Calu3 (cell line): ENCODE results near the gene SPRR5. TPM values are rescaled to one million over a fixed set of nuclear protein-coding genes. Genes with fewer than 3 reads are reported as not detected.

ENCODE experiments used
- BruUV-seq: library from RNA; stranded (reverse); fragments of 400-500 nt; replicated peaks from 2 replicates; lab custom pipeline; 2021; lab: Mats Ljungman, UMichigan
- CTCF ChIA-PET: fragments of 300-600 bp; sonication (Branson Sonifier 250); formaldehyde crosslinking; loops from one replicate; lab custom pipeline; 2022; ENCODE audit warnings: antibody characterized with exemption; lab: Charles Lee
- DNase-seq: peaks from one replicate; pipeline ENCODE4 v3.0.0; 2022
- H3K27ac Mint-ChIP-seq: one replicate; pipeline ENCODE4 v1.8.0; 2022; ENCODE audit warnings: mixed read lengths; ENCODE audit not compliant: unreplicated experiment
- H3K27me3 Mint-ChIP-seq: one replicate; pipeline ENCODE4 v1.8.0; 2022; ENCODE audit warnings: mixed read lengths; ENCODE audit not compliant: unreplicated experiment
- H3K36me3 Mint-ChIP-seq: one replicate; pipeline ENCODE4 v1.8.0; 2022; ENCODE audit warnings: mild to moderate bottlenecking, moderate library complexity, mixed read lengths; ENCODE audit not compliant: insufficient read depth, unreplicated experiment
- H3K4me1 Mint-ChIP-seq: one replicate; pipeline ENCODE4 v1.8.0; 2022; ENCODE audit warnings: mild to moderate bottlenecking, low read depth, mixed read lengths; ENCODE audit not compliant: unreplicated experiment
- H3K4me3 Mint-ChIP-seq: one replicate; pipeline ENCODE4 v1.8.0; 2022; ENCODE audit warnings: mild to moderate bottlenecking, low read depth, moderate library complexity, mixed read lengths; ENCODE audit not compliant: unreplicated experiment
- H3K9me3 Mint-ChIP-seq: one replicate; pipeline ENCODE4 v1.8.0; 2022; ENCODE audit warnings: low read depth, mixed read lengths; ENCODE audit not compliant: unreplicated experiment
- intact Hi-C: fragments of 100-400 bp; cut with micrococcal nuclease; formaldehyde crosslinking; loops from one replicate; pipeline ENCODE4 v1.10.0; 2022; ENCODE audit not compliant: unreplicated experiment
- total RNA-seq: library from RNA; stranded (reverse); gene quantifications from 2 replicates; pipeline ENCODE4 v1.2.3, GENCODE V29; 2022
- TF ChIP-seq, protein P1 (sequence below): fragments of 200-600 bp; IDR thresholded peaks from one replicate; pipeline ENCODE4 v1.8.0; 2022; ENCODE audit warnings: antibody characterized with exemption; ENCODE audit not compliant: unreplicated experiment

SPRR5 gene
- total RNA-seq, 1 experiment from 2014 or later, result not detected

DNA sequence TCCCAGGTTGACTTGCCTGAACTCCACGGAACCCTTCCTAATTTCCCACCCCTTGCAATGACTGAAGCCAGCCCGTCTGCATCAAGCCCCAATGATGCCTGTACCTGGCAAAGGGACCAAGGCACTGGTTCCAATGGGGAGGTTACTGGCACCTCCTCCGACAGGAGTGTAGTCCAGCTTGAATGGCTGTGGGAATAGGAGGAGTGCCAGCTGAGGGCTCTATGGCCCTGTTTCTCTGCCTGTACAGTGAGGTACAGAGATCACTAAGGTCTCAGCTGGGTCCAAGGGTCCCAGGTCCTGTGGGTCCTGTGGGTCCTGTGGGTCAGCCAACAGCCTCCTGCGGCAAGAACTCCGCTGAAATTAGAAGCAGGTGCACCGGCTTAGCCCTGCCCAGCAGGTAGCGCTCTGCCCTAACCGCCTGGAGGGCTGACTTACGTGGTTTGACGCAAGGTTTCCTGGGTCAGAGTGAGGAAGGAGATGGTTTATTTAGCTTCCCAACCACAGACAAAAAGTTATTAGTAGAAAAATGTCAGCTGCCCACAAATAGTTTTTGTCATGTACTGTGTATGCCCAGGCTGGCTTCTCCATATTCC is 13.5 kb downstream of the SPRR5 start:
- no peaks in the 10 kb centered on the region for H3K36me3 Mint-ChIP-seq
- H3K4me1 Mint-ChIP-seq, result no peaks in the 10 kb centered on the region
- peaks cover 4% of the 10 kb centered on the region for H3K9me3 Mint-ChIP-seq
- intact Hi-C loops, result no loop called here
- no peak for DNase-seq
- TF ChIP-seq, protein P1, sequence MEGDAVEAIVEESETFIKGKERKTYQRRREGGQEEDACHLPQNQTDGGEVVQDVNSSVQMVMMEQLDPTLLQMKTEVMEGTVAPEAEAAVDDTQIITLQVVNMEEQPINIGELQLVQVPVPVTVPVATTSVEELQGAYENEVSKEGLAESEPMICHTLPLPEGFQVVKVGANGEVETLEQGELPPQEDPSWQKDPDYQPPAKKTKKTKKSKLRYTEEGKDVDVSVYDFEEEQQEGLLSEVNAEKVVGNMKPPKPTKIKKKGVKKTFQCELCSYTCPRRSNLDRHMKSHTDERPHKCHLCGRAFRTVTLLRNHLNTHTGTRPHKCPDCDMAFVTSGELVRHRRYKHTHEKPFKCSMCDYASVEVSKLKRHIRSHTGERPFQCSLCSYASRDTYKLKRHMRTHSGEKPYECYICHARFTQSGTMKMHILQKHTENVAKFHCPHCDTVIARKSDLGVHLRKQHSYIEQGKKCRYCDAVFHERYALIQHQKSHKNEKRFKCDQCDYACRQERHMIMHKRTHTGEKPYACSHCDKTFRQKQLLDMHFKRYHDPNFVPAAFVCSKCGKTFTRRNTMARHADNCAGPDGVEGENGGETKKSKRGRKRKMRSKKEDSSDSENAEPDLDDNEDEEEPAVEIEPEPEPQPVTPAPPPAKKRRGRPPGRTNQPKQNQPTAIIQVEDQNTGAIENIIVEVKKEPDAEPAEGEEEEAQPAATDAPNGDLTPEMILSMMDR, result no peak
- no peak overlapping the region for H3K4me3 Mint-ChIP-seq
- CTCF ChIA-PET, result interaction anchor here (0.5 to 1.7 kb wide), 4 partner anchors 10 to 286 kb away, joined by 3 to 8 read pairs (median 5); partner anchors contain the start of gene SPRR4
- H3K27me3 Mint-ChIP-seq, result no peaks in the 10 kb centered on the region
- no peak overlapping the region for H3K27ac Mint-ChIP-seq
- BruUV-seq, result no TSS peak

DNA sequence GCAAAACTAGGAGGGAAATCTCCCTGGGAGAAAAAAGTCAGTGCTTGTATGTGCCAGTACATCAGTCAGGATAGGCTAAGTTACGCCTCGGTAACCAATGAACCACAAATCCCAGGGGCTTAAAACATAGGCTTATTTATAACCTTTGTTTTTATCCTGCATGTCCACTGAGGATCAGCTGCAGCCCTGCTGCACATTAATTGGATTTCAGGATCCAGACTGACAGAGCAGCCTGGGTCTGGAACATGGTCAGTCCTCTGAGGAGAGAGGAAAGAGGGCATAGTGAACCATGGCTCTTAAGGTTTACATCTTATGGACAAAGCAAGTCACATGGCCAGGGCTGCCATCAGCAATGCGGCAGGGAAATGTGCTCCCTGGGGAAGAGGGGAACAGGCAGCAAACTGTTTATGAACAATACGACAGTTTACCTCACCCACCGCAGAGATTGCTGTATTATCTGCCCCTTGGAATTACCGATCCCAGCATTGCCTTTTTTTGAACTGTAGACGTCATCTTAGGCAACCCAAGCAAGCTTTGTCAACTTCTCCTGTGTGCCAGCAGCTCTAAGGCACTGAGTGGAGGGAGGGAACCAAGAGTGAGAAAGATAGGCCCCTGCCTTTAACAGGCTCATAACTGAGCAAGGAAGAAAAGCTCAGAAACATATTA is 14.4 kb downstream of the SPRR5 start:
- Mint-ChIP-seq H3K4me3 (no peak overlapping the region), H3K9me3 (peaks cover 4% of the 10 kb centered on the region), H3K27ac (no peak overlapping the region), H3K36me3 (no peaks in the 10 kb centered on the region), H3K4me1 (no peaks in the 10 kb centered on the region), H3K27me3 (no peaks in the 10 kb centered on the region)
- TF ChIP-seq, protein P1, result no peak
- no TSS peak for BruUV-seq
- DNase-seq, result no peak
- intact Hi-C loops, result no loop called here
- CTCF ChIA-PET, result interaction anchor here (1.7 kb wide), 2 partner anchors 71 to 231 kb away, joined by 5 to 8 read pairs; no protein-coding TSS in a partner anchor

GRCh38 chr1:152962876-152963415 is 15.9 kb downstream of the SPRR5 start:
- CTCF ChIA-PET, result interaction anchor here (0.7 kb wide), 1 partner anchor 84 kb away, joined by 6 read pairs; no protein-coding TSS in a partner anchor
- H3K36me3 Mint-ChIP-seq, result peaks cover 4% of the 10 kb centered on the region
- no TSS peak for BruUV-seq

GRCh38 chr1:152964536-152964935 is 17.5 kb downstream of the SPRR5 start:
- H3K4me3 Mint-ChIP-seq, result no peak overlapping the region
- no TSS peak for BruUV-seq
- H3K36me3 Mint-ChIP-seq, result peaks cover 4% of the 10 kb centered on the region
- H3K27ac Mint-ChIP-seq, result no peak overlapping the region
- peaks cover 13% of the 10 kb centered on the region for H3K4me1 Mint-ChIP-seq
- CTCF ChIA-PET, result interaction anchor here (0.6 to 0.7 kb wide), 2 partner anchors 131 to 228 kb away, joined by 3 to 5 read pairs; no protein-coding TSS in a partner anchor
- TF ChIP-seq, protein P1, result no peak
- DNase-seq, result no peak
- intact Hi-C loops, result no loop called here
- H3K9me3 Mint-ChIP-seq, result peaks cover 4% of the 10 kb centered on the region
- no peaks in the 10 kb centered on the region for H3K27me3 Mint-ChIP-seq

More at GRCh38 chr1:152962876-152963415, 15.9 kb downstream of the SPRR5 start:
- intact Hi-C loops, result no loop called here
- H3K4me1 Mint-ChIP-seq, result peaks cover 13% of the 10 kb centered on the region
- no peak overlapping the region for H3K27ac Mint-ChIP-seq
- H3K4me3 Mint-ChIP-seq, result no peak overlapping the region
- no peak for DNase-seq
- TF ChIP-seq, protein P1, result no peak
- no peaks in the 10 kb centered on the region for H3K27me3 Mint-ChIP-seq
- H3K9me3 Mint-ChIP-seq, result peaks cover 4% of the 10 kb centered on the region
